Coronary artery (tissue), 2 donors: ENCODE results near the gene TADA1.
"Not testable (repeated sequence)": the region's sequence is repeated elsewhere in the genome, so short reads cannot be mapped to it uniquely, and the experiment has no call there.

Experiments used
- DNase-seq: peaks from one replicate; pipeline ENCODE4 v3.0.0-alpha.2; 2017; ENCODE audit warnings: low spot score
- H3K27ac ChIP-seq, 2 donors: fragments of 200-600 bp; sonication (generic); one replicate each; pipeline ENCODE4 v1.5.1; 2016 to 2019
- H3K4me3 ChIP-seq: fragments of 200-600 bp; sonication (generic); 2 replicates; pipeline ENCODE4 v1.5.1; 2016; ENCODE audit warnings: mild to moderate bottlenecking, moderate library complexity
- TF ChIP-seq, protein P1 (sequence below): fragments of 200-600 bp; sonication (generic); IDR thresholded peaks from one replicate; pipeline ENCODE4 v1.5.1; 2019; ENCODE audit warnings: antibody characterized with exemption

The TADA1 gene

DNA sequence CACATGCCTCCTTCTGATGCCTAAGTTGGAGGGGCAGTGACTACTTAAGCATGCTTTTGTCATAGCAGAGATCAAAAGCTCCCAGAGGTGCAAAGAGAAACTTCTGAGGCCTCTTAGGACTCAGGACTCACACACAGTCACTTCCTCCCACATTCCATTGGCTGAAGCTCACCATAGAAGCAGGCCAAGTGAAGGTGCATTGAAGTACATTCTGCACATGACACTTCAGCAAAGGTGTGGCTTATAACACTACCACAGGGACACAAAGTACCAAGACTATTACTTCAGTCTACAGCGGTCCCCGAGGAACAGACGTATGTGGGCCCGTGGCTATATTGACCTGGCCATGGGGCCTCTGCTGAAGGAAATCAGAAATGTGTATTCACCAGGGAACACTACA is 39.3 kb downstream of the TADA1 start:
- no peak overlapping the region for H3K4me3 ChIP-seq
- no peak for DNase-seq
- H3K27ac ChIP-seq: no peak overlapping the region
- TF ChIP-seq, protein P1, sequence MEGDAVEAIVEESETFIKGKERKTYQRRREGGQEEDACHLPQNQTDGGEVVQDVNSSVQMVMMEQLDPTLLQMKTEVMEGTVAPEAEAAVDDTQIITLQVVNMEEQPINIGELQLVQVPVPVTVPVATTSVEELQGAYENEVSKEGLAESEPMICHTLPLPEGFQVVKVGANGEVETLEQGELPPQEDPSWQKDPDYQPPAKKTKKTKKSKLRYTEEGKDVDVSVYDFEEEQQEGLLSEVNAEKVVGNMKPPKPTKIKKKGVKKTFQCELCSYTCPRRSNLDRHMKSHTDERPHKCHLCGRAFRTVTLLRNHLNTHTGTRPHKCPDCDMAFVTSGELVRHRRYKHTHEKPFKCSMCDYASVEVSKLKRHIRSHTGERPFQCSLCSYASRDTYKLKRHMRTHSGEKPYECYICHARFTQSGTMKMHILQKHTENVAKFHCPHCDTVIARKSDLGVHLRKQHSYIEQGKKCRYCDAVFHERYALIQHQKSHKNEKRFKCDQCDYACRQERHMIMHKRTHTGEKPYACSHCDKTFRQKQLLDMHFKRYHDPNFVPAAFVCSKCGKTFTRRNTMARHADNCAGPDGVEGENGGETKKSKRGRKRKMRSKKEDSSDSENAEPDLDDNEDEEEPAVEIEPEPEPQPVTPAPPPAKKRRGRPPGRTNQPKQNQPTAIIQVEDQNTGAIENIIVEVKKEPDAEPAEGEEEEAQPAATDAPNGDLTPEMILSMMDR: no peak

DNA sequence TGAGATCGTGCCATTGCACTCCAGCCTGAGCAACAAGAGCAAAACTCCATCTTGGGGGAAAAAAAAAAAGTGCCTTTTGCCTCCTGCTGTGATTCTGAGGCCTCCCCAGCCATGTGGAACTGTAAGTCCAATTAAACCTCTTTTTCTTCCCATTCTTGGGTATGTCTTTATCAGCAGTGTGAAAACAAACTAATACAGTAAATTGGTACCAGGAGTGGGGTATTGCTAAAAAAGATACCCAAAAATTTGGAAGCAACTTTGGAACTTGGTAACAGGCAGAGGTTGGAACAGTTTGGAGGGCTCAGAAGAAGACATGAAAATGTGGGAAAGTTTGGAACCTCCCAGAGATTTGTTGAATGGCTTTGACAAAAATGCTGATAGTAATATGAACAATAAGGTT is 46.3 kb downstream of the TADA1 start:
- not testable (repeated sequence) for DNase-seq, H3K27ac ChIP-seq, H3K4me3 ChIP-seq

DNA sequence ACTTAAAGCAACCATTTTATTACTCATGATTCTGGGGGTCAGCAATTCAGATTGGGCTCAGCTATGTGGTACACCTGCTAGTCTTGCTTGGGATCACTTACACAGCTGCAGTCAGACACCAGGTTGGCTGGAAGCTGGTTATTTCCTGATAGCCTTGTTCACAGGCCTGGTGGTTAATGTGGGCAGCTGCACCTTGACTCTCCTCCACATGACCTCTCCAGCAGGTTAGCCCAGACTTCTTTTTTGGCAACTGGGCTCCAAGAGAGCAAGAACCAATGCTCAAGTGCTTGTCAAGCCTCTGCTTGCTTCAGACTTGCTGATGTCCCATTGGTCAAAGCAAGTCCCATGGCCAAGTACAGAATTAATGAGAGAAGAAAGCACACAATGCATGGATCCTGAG is 48.6 kb downstream of the TADA1 start:
- no peak overlapping the region for H3K4me3 ChIP-seq
- H3K27ac ChIP-seq: no peak overlapping the region
- no peak for DNase-seq
- TF ChIP-seq, protein P1: no peak

DNA sequence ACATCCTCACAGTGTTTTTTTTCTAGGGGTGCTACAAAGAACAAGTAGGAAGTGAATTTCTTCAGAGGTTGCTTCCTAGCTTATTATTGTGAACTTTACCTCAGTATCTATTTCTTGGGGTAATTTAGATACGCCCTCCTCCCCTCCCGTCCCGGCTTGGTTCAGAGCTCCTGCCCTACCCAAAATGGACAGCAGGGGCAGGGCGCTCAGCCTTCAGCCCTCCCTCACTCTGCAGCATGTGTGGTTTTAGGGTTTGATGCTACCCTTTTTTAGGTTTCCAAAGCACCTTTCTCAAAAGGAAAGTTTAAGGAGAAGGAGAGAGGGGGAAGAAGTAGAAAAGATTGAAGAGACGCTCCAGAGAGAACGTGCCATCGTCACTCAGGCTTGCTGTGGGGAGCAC is 53.7 kb downstream of the TADA1 start:
- DNase-seq: no peak
- Histone ChIP-seq H3K4me3 (no peak overlapping the region), H3K27ac (no peak overlapping the region)
- TF ChIP-seq, protein P1: no peak

DNA sequence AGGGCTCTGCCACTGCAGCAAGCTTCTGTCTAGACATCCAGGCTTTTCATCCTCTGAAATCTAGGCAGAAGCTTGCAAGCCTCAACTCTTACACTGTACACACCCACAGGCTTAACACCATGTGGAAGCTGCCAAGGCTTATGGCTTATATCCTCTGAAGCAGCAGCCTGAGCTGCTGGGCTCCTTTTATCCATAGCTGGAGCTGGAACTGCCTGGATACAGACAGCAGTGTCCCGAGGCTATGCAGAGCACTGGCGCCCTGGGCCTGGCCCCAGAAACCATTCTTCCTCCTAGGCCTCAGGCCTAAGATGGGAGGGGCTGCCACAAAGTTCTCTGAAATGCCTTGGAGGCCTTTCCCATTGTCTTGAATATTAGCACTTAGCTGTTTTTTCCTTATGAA is 56.1 kb downstream of the TADA1 start:
- TF ChIP-seq, protein P1: no peak
- H3K4me3 ChIP-seq: no peak overlapping the region
- no peak for DNase-seq
- H3K27ac ChIP-seq: no peak overlapping the region

DNA sequence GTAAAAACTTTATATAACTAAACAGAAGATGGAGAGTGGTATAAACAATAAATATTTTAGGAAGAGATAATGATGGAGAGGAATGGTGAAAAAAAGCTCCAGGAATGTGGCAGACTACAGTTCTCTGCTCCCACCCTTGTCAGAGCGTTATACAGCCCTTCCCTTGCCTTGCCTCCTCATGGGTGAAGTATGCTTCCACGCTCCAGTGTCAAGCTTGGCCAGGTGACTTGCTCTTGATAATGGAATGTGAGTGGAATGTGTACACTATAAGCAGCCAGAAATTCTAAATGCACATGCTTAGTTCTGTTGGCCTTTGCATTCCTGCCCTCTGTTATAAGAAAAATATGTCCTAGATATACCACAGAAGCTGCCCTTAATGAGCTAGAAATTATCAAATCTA is 61.5 kb downstream of the TADA1 start:
- DNase-seq: no peak
- TF ChIP-seq, protein P1: no peak
- Histone ChIP-seq H3K27ac (no peak overlapping the region), H3K4me3 (no peak overlapping the region)

DNA sequence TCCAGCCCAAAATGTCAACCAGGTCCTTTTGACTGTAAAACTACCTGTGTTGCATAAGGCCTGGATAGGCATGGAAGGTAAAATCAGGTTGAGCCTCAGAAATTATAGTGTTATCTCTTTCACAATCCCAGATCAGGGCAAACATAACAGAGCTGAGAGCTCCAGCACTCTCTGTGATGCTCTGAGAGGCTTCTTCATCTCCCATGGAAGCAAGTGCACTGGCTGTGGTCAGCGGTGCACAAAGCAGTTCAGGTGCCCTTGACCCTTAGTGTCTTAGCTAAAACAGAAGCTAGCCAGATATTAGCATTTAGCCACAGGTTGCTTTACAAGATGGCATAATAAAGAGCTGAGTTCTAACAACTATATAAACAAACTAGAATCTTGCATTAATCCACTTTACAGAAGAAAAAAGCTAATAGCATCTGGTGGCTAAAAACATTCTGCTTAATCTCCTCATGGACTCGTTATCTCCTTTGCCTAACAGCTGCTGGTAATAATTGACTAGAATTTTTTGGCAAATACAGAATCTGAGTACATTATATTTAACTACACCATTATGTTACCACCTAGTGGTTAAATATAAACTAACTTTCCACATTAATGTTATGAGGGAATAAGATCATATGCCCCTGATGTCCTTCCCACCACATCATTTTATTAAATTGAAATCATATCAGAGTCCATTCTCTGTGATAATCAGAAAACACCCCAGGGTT is 62.4 kb downstream of the TADA1 start:
- H3K27ac ChIP-seq: no peak overlapping the region
- TF ChIP-seq, protein P1: no peak
- no peak for DNase-seq

More for the DNA sequence above, 62.4 kb downstream of the TADA1 start:
- no peak overlapping the region for H3K4me3 ChIP-seq
